Natural killer cell (primary cell): Measurements from ENCODE around the gene WDR93. TPM values are rescaled to one million over a fixed set of nuclear protein-coding genes. Genes with fewer than 3 reads are reported as not detected.

Experiments
- ATAC-seq, 3 donors: fragments of 150-1000 bp in 2 of 3; fragments of 200-7000 bp in 1 of 3; cut with Tn5 transposase; 1 replicate in 1 of 3; 2 replicates in 2 of 3; pipeline ENCODE4 v1.10.0; 2021; ENCODE audit warnings: mild to moderate bottlenecking in 2 of 3, moderate library complexity in 2 of 3
- DNase-seq, 2 donors: peaks; one replicate each; pipeline versions ENCODE4 v3.0.0 to v3.0.0-alpha.2; 2013 to 2021; ENCODE audit warnings: mixed read lengths in 1 of 2
- H3K27ac ChIP-seq: one replicate; pipeline ENCODE4 v1.5.1; 2013; ENCODE audit warnings: mild to moderate bottlenecking, low read length
- H3K27me3 ChIP-seq: one replicate; pipeline ENCODE4 v1.6.1; 2013; ENCODE audit warnings: low read length; ENCODE audit not compliant: control insufficient read depth, insufficient read depth
- H3K36me3 ChIP-seq: one replicate; pipeline ENCODE4 v1.6.1; 2013; ENCODE audit warnings: low read length; ENCODE audit not compliant: control insufficient read depth, insufficient read depth
- H3K4me1 ChIP-seq: one replicate; pipeline ENCODE4 v1.6.1; 2013; ENCODE audit warnings: low read length; ENCODE audit not compliant: control insufficient read depth, insufficient read depth
- H3K4me3 ChIP-seq: one replicate; pipeline ENCODE4 v1.5.1; 2013; ENCODE audit warnings: low read length
- H3K9me3 ChIP-seq: one replicate; pipeline ENCODE4 v1.6.1; 2013; ENCODE audit warnings: low read length; ENCODE audit not compliant: control insufficient read depth, insufficient read depth
- H3K27ac Mint-ChIP-seq, 2 donors: one replicate each; pipeline ENCODE4 v1.8.0; 2022; ENCODE audit warnings: mild to moderate bottlenecking in 2 of 2, mixed read lengths in 2 of 2, moderate library complexity in 1 of 2
- H3K27me3 Mint-ChIP-seq, 2 donors: one replicate each; pipeline ENCODE4 v1.8.0; 2022; ENCODE audit warnings: low read depth in 2 of 2, mixed read lengths in 2 of 2
- H3K36me3 Mint-ChIP-seq: one replicate; pipeline ENCODE4 v1.8.0; 2022; ENCODE audit warnings: mixed read lengths
- H3K4me1 Mint-ChIP-seq, 2 donors: one replicate each; pipeline ENCODE4 v1.8.0; 2022; ENCODE audit warnings: mixed read lengths in 2 of 2
- H3K4me3 Mint-ChIP-seq: one replicate; pipeline ENCODE4 v1.8.0; 2022; ENCODE audit warnings: mild to moderate bottlenecking, moderate library complexity, mixed read lengths
- H3K9me3 Mint-ChIP-seq, 2 donors: one replicate each; pipeline ENCODE4 v1.8.0; 2022; ENCODE audit warnings: mixed read lengths in 2 of 2
- CTCF ChIP-seq: fragments of 200-600 bp; IDR thresholded peaks from one replicate; pipeline ENCODE4 v1.8.0; 2022; ENCODE audit warnings: antibody characterized with exemption
- WGBS: methylation state at CpG from one replicate; pipeline ENCODE4 v1.1.7; 2013; ENCODE audit warnings: missing lambda C conversion rate; ENCODE audit not compliant: insufficient coverage; 5-methylcytosine and 5-hydroxymethylcytosine counted together
- intact Hi-C: fragments of 100-400 bp; cut with micrococcal nuclease; formaldehyde crosslinking; loops from one replicate; pipeline ENCODE4 v1.14.2; 2022
- total RNA-seq, 4 donors: library from RNA; stranded (reverse); fragments of 120-200 nt in 1 of 4; gene quantifications; one replicate each; pipeline versions ENCODE4 v1.2.3 to v1.2.4, GENCODE V29; 2013 to 2022

WDR93 gene
- total RNA-seq, 3 donors from 2014 or later (not counting 1 experiment from before 2014, with no cell fraction given), result 0.25 to 0.38 TPM; not detected in 1

- intact Hi-C loops, result no loop called here
- no peaks in the 10 kb centered on the region for H3K27me3 ChIP-seq
- no peaks in the 10 kb centered on the region for H3K9me3 ChIP-seq
- DNase-seq (no peak), ATAC-seq (no peak)
- peaks cover 7 to 16% of the 10 kb centered on the region in 2 donors for H3K27me3 Mint-ChIP-seq
- WGBS, result 91% methylated on average over 14 of the region's 14 CpGs
- no peak for TF ChIP-seq CTCF
- H3K4me3 ChIP-seq, result no peak overlapping the region
- H3K9me3 Mint-ChIP-seq, result no peaks in the 10 kb centered on the region
- no peaks in the 10 kb centered on the region for H3K4me1 Mint-ChIP-seq
- no peak overlapping the region for H3K27ac Mint-ChIP-seq
- peaks cover 19% of the 10 kb centered on the region for H3K4me1 ChIP-seq
- H3K36me3 Mint-ChIP-seq, result no peaks in the 10 kb centered on the region
- no peak overlapping the region for H3K27ac ChIP-seq
- H3K4me3 Mint-ChIP-seq, result no peak overlapping the region
- H3K36me3 ChIP-seq, result no peaks in the 10 kb centered on the region
Observed at GRCh38 chr15:89783111-89783860, 92.7 kb downstream of the WDR93 start.

GRCh38 chr15:89783861-89784685, 93.5 kb downstream of the WDR93 start:
- no peak overlapping the region for H3K27ac Mint-ChIP-seq
- H3K36me3 Mint-ChIP-seq, result no peaks in the 10 kb centered on the region
- Histone ChIP-seq H3K36me3 (no peaks in the 10 kb centered on the region), H3K9me3 (no peaks in the 10 kb centered on the region), H3K4me1 (peaks cover 19% of the 10 kb centered on the region), H3K27me3 (no peaks in the 10 kb centered on the region), H3K27ac (no peak overlapping the region), H3K4me3 (no peak overlapping the region)
- TF ChIP-seq CTCF, result no peak
- intact Hi-C loops, result no loop called here
- H3K9me3 Mint-ChIP-seq, result no peaks in the 10 kb centered on the region
- H3K4me1 Mint-ChIP-seq, result no peaks in the 10 kb centered on the region
- ATAC-seq (no peak), DNase-seq (no peak)
- WGBS, result 86% methylated on average over 15 of the region's 15 CpGs
- H3K27me3 Mint-ChIP-seq, result peaks cover 7 to 16% of the 10 kb centered on the region in 2 donors
- H3K4me3 Mint-ChIP-seq, result no peak overlapping the region

- Mint-ChIP-seq H3K9me3 (no peaks in the 10 kb centered on the region), H3K4me1 (no peaks in the 10 kb centered on the region), H3K36me3 (no peaks in the 10 kb centered on the region), H3K4me3 (no peak overlapping the region), H3K27ac (no peak overlapping the region), H3K27me3 (peaks cover 7 to 16% of the 10 kb centered on the region in 2 donors)
- H3K9me3 ChIP-seq, result no peaks in the 10 kb centered on the region
- TF ChIP-seq CTCF, result no peak
- WGBS, result 90% methylated on average over 7 of the region's 7 CpGs
- ATAC-seq (no peak), DNase-seq (no peak)
- H3K36me3 ChIP-seq, result no peaks in the 10 kb centered on the region
- H3K27me3 ChIP-seq, result no peaks in the 10 kb centered on the region
- H3K4me3 ChIP-seq, result no peak overlapping the region
- peaks cover 19% of the 10 kb centered on the region for H3K4me1 ChIP-seq
- H3K27ac ChIP-seq, result no peak overlapping the region
- intact Hi-C loops, result no loop called here
Observed at GRCh38 chr15:89784686-89784960, 94.0 kb downstream of the WDR93 start.
